GM19452 (cell line): ENCODE data around the gene SCAMP4.

Experiments
- ATAC-seq: cut with Tn5 transposase; IDR thresholded peaks from one replicate; pipeline ENCODE4 v1.9.1; 2021; ENCODE audit not compliant: unreplicated experiment

Gene SCAMP4

GRCh38 chr19:1905110-1905862 lies at the start of gene SCAMP4, which contains the start of gene ADAT3:
Gene SCAMP4, plus strand, starts transcription at chr19:1905399. Its CDS starts 9,621 bp downstream, at chr19:1915020.
Gene ADAT3, plus strand, starts transcription at chr19:1905399. Its CDS starts 6,649 bp downstream, at chr19:1912048.
- peak; percentile 83 for ATAC-seq

- ATAC-seq: no peak
Observed at GRCh38 chr19:1855828-1856255, 49.4 kb upstream of the SCAMP4 start.

- no peak for ATAC-seq
Observed at GRCh38 chr19:1856345-1856697, 48.9 kb upstream of the SCAMP4 start.

- no peak for ATAC-seq
Observed at GRCh38 chr19:1856698-1857603, 48.2 kb upstream of the SCAMP4 start.

GRCh38 chr19:1857648-1858326 lies 47.4 kb upstream of the SCAMP4 start:
- no peak for ATAC-seq

- ATAC-seq: no peak
Observed at GRCh38 chr19:1858412-1859081, 46.7 kb upstream of the SCAMP4 start.

GRCh38 chr19:1859331-1859781 lies 45.8 kb upstream of the SCAMP4 start:
- no peak for ATAC-seq

- ATAC-seq: no peak
Observed at GRCh38 chr19:1860042-1860775, 45.0 kb upstream of the SCAMP4 start.

- ATAC-seq: no peak
Observed at GRCh38 chr19:1860821-1861598, 44.2 kb upstream of the SCAMP4 start.

- ATAC-seq: no peak
Observed at GRCh38 chr19:1861599-1862031, 43.6 kb upstream of the SCAMP4 start.

- no peak for ATAC-seq
Observed at GRCh38 chr19:1862068-1862423, 43.2 kb upstream of the SCAMP4 start.

- ATAC-seq: no peak
Observed at GRCh38 chr19:1862424-1863327, 42.5 kb upstream of the SCAMP4 start.

GRCh38 chr19:1863328-1863637 lies 41.9 kb upstream of the SCAMP4 start, which contains the start of gene KLF16:
Gene KLF16, minus strand, starts transcription at chr19:1863579. Its CDS starts 82 bp downstream, at chr19:1863497.
- ATAC-seq: peak; percentile 7

GRCh38 chr19:1863638-1864479 lies 41.3 kb upstream of the SCAMP4 start:
- ATAC-seq: peak; percentile 52

- ATAC-seq: no peak
Observed at GRCh38 chr19:1864480-1865171, 40.6 kb upstream of the SCAMP4 start.

GRCh38 chr19:1865172-1866010 lies 39.8 kb upstream of the SCAMP4 start:
- ATAC-seq: no peak
